ENCODE results near the gene ECE1.

DNA sequence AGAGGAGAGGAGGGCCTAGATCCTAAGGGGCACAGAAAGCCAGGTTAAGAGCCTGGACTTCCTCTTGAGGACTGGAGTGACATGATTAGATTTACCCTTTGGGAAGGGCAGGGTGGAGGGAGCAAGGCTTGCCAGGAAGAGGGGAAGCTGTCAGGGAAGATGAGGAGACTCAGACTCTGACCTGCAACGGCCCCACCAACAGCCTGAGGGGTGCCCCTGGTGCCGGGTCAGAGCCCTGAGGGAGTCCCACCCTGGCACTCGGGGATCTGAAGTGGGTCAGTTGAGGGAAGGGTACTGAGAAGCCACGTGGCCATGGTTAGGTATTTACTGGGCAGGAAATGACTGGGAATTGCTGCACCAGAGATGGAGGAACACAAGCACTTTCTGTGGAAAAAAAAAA lies 9.8 kb downstream of the ECE1 start:
- TF ChIP-seq GABPA (IDR thresholded peaks at IDR 0.05; ENCODE audit: low read depth) (no peak), POLR2AphosphoS5 (IDR thresholded peaks at IDR 0.05; ENCODE audit: low read depth) (no peak)
- TF ChIP-seq, protein P1, sequence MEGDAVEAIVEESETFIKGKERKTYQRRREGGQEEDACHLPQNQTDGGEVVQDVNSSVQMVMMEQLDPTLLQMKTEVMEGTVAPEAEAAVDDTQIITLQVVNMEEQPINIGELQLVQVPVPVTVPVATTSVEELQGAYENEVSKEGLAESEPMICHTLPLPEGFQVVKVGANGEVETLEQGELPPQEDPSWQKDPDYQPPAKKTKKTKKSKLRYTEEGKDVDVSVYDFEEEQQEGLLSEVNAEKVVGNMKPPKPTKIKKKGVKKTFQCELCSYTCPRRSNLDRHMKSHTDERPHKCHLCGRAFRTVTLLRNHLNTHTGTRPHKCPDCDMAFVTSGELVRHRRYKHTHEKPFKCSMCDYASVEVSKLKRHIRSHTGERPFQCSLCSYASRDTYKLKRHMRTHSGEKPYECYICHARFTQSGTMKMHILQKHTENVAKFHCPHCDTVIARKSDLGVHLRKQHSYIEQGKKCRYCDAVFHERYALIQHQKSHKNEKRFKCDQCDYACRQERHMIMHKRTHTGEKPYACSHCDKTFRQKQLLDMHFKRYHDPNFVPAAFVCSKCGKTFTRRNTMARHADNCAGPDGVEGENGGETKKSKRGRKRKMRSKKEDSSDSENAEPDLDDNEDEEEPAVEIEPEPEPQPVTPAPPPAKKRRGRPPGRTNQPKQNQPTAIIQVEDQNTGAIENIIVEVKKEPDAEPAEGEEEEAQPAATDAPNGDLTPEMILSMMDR (IDR thresholded peaks at IDR 0.05; ENCODE audit: insufficient read depth, low read length), result no peak

All from HL-60 (cell line).